Measurements from ENCODE around the gene VWC2.

Gene VWC2

DNA sequence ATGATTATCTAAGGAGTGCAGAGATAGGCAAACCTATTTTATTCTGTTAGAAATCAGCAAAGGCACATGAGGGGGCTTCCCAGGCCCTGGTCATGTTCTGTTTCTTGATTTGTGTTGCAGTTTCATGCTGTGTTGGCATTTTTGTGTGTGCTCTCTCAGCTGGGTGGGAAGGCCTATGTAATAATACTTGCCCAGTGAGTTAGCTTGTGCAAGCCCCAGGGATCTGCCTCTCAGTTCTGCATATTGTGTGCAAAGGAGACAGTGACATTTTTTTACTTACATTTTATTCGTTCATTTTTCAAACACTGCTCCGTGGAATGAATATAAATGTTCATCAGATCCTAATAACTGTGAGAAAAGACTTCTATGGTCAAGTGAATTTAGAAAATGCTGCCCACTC is 119.0 kb downstream of the VWC2 start:
- no peak for DNase-seq (ENCODE audit: low spot score)
- CTCF ChIA-PET: no interaction called here
- no peak overlapping the region for H3K27ac ChIP-seq
- TF ChIP-seq, protein P1, sequence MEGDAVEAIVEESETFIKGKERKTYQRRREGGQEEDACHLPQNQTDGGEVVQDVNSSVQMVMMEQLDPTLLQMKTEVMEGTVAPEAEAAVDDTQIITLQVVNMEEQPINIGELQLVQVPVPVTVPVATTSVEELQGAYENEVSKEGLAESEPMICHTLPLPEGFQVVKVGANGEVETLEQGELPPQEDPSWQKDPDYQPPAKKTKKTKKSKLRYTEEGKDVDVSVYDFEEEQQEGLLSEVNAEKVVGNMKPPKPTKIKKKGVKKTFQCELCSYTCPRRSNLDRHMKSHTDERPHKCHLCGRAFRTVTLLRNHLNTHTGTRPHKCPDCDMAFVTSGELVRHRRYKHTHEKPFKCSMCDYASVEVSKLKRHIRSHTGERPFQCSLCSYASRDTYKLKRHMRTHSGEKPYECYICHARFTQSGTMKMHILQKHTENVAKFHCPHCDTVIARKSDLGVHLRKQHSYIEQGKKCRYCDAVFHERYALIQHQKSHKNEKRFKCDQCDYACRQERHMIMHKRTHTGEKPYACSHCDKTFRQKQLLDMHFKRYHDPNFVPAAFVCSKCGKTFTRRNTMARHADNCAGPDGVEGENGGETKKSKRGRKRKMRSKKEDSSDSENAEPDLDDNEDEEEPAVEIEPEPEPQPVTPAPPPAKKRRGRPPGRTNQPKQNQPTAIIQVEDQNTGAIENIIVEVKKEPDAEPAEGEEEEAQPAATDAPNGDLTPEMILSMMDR (conservative IDR thresholded peaks at IDR 0.05; ENCODE audit: low read depth): no peak
- POLR2A ChIA-PET (ENCODE audit: low non-redundant PET): no interaction called here

DNA sequence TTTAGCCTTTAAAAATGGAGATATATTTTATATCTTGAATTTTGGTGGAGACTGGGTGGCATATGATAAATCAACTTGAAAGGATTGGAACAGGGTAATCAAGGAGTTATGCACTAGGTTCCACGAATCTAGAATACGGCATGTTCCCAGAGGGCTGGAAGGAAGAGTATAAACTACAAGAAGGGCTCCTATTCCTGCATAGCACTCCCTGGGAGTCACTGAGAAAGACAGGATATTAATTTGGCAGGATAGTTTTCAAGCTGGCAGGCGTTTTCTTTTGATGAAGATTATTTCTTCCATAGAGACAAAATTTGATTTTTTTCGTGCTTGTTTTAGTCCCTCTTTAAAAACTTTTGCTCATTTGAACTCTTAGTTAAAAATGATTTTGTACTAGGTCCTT is 119.7 kb downstream of the VWC2 start:
- CTCF ChIA-PET: no interaction called here
- DNase-seq (ENCODE audit: low spot score): no peak
- TF ChIP-seq, protein P1 (conservative IDR thresholded peaks at IDR 0.05; ENCODE audit: low read depth): no peak
- POLR2A ChIA-PET (ENCODE audit: low non-redundant PET): no interaction called here
- H3K27ac ChIP-seq: no peak overlapping the region

DNA sequence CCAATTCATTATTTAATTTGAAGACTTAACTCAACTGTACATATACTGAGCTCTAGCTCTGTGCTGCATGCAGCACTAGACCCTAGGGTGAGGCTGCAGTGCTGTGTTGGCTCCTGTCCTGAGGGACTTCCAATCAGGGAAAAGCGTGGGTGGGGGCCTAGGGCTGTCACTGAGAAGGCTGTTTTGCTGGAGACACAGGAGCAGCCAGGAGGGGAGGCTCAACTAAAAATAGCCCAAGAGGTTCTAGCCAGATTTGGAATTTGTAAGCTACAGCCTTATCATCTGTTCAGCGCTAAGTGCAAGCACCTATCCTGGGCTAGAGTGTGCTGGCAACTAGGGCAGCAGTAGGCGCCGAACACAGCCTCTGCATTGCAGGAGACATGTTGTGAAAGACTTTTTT is 121.1 kb downstream of the VWC2 start:
- TF ChIP-seq, protein P1 (conservative IDR thresholded peaks at IDR 0.05; ENCODE audit: low read depth): no peak
- ChIA-PET POLR2A (ENCODE audit: low non-redundant PET) (no interaction called here), CTCF (no interaction called here)
- H3K27ac ChIP-seq: no peak overlapping the region
- DNase-seq (ENCODE audit: low spot score): no peak

DNA sequence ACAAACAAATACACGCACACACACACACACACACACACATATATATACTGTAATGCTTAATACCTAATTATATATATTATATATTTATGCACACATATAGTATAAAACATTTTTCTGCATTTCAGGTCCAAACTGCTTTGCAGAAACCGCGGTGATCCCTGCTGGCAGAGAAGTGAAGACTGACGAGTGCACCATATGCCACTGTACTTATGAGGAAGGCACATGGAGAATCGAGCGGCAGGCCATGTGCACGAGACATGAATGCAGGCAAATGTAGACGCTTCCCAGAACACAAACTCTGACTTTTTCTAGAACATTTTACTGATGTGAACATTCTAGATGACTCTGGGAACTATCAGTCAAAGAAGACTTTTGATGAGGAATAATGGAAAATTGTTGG is 138.5 kb downstream of the VWC2 start:
- DNase-seq (ENCODE audit: low spot score): no peak
- ChIA-PET CTCF (no interaction called here), POLR2A (ENCODE audit: low non-redundant PET) (no interaction called here)
- H3K27ac ChIP-seq: no peak overlapping the region
- TF ChIP-seq, protein P1 (conservative IDR thresholded peaks at IDR 0.05; ENCODE audit: low read depth): no peak

DNA sequence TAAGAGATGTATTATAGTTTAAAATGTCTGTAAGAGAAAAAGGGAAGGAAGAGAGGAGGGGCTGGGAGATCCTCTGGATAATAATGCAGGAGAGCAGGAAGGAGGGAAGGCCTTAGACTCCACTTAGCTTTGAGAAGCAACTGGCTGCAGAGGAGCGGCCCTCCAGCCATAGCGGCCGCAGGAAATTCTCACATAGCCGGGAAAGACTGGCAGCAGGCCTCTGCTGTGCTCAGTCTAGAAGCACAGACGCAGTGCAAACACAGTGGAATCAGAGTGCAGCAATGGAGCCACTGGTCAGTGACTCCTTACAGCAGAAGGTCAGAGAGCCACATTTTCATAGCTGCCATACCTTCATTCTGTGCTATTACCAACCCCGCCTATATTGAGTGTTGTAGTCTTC is 153.3 kb downstream of the VWC2 start:
- no peak overlapping the region for H3K27ac ChIP-seq
- TF ChIP-seq, protein P1 (conservative IDR thresholded peaks at IDR 0.05; ENCODE audit: low read depth): no peak
- ChIA-PET POLR2A (ENCODE audit: low non-redundant PET) (no interaction called here), CTCF (no interaction called here)
- DNase-seq (ENCODE audit: low spot score): no peak

DNA sequence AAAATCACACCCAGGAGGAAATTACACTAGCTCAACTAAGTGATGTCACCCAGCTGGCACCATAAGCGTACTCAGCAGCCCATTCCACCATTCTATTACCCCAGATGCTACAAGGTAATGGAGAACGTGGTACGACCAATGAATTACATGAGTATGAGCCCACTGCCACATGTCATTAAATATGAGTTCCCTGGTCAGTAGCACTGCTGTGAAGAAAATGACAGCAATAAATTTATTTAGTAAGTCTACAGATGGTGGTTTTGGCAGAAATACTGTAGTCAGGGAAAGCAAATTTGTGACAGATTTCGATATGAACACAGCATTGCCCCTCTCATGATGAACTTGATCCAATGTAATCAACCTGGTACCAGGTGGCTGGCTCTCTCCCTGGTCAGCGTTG is 154.2 kb downstream of the VWC2 start:
- ChIA-PET POLR2A (ENCODE audit: low non-redundant PET) (no interaction called here), CTCF (no interaction called here)
- DNase-seq (ENCODE audit: low spot score): no peak
- TF ChIP-seq, protein P1 (conservative IDR thresholded peaks at IDR 0.05; ENCODE audit: low read depth): no peak
- H3K27ac ChIP-seq: no peak overlapping the region

DNA sequence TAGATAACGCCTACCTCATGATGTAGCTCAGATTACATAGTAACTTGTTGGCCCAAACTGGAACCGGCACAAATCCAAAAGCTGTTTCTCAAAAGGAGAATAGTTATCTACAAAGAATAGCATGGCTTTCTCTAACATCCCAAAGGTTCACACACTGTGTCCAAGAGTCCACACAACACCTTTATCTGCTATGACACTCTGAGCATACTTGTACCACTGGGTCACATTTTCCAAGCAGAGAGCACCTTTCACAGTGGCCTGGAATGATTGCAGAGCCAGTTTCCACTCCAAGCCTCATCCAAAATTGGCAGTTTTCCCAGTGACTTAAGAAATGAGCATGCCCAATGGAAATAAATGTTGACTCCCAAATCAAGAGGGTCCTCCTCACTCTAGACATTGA is 155.3 kb downstream of the VWC2 start:
- no peak for DNase-seq (ENCODE audit: low spot score)
- POLR2A ChIA-PET (ENCODE audit: low non-redundant PET): no interaction called here
- TF ChIP-seq, protein P1 (conservative IDR thresholded peaks at IDR 0.05; ENCODE audit: low read depth): no peak
- no peak overlapping the region for H3K27ac ChIP-seq
- CTCF ChIA-PET: no interaction called here
